Uterus (tissue), 4 donors: ENCODE measurements around the gene LRBA. TPM values are rescaled to one million over a fixed set of nuclear protein-coding genes. Genes with fewer than 3 reads are reported as not detected.
"Not testable (repeated sequence)": the region's sequence is repeated elsewhere in the genome, so short reads cannot be mapped to it uniquely, and the experiment has no call there.

ENCODE experiments used
- DNase-seq, 2 donors: peaks; one replicate each; pipeline ENCODE4 v3.0.0-alpha.2; 2019 to 2020
- H3K27ac ChIP-seq, 2 donors: fragments of 200-600 bp; sonication (generic); 1 replicate in 1 of 2; 2 replicates in 1 of 2; pipeline ENCODE4 v1.5.1; 2016 to 2018
- H3K27me3 ChIP-seq, 2 donors: fragments of 200-600 bp; sonication (generic); one replicate each; pipeline ENCODE4 v1.5.1; 2018 to 2019; ENCODE audit warnings: control low read depth in 1 of 2
- H3K36me3 ChIP-seq, 2 donors: fragments of 200-600 bp; sonication (generic); one replicate each; pipeline ENCODE4 v1.5.1; 2019; ENCODE audit warnings: control low read depth in 1 of 2
- H3K4me1 ChIP-seq, 2 donors: fragments of 200-600 bp; sonication (generic); one replicate each; pipeline ENCODE4 v1.5.1; 2018 to 2019; ENCODE audit warnings: control low read depth in 1 of 2
- H3K4me3 ChIP-seq, 2 donors: fragments of 200-600 bp; sonication (generic); 1 replicate in 1 of 2; 2 replicates in 1 of 2; pipeline ENCODE4 v1.5.1; 2018 to 2019; ENCODE audit warnings: mild to moderate bottlenecking in 1 of 2
- H3K9me3 ChIP-seq, 2 donors: fragments of 200-600 bp; sonication (generic); one replicate each; pipeline ENCODE4 v1.5.1; 2019; ENCODE audit warnings: control low read depth in 1 of 2
- POLR2A ChIP-seq, 2 donors: fragments of 450-650 bp; IDR thresholded peaks; one replicate each; pipeline ENCODE4 v1.6.1; 2016; ENCODE audit warnings: antibody characterized with exemption in 2 of 2, mild to moderate bottlenecking in 1 of 2, moderate library complexity in 1 of 2
- intact Hi-C: fragments of 100-400 bp; cut with DNase I; formaldehyde crosslinking; loops from one replicate; pipeline ENCODE4 v1.15.1; 2023; ENCODE audit warnings: low total_unique reads
- total RNA-seq, 4 donors: library from RNA; depleted of rRNA in 3 of 4; stranded (reverse); fragments of >200 nt in 3 of 4; gene quantifications; one replicate each; pipeline versions ENCODE4 v1.1.0 to v1.2.4, GENCODE V29; 2014 to 2023
- TF ChIP-seq, protein P1 (sequence below), 4 experiments: fragments of 200-600 bp in 2 of 4; fragments of 450-650 bp in 2 of 4; sonication (generic) in 2 of 4; IDR thresholded peaks; one replicate each; pipeline ENCODE4 v1.5.1; 2016 to 2019; ENCODE audit warnings: antibody characterized with exemption in 4 of 4, mild to moderate bottlenecking in 2 of 4, moderate library complexity in 1 of 4
- donor health status: DM: yes; HTN: yes; CAD: no.

The LRBA gene
- total RNA-seq, 4 donors from 2014 or later, result 32.0 to 126 (median 41.7) TPM

DNA sequence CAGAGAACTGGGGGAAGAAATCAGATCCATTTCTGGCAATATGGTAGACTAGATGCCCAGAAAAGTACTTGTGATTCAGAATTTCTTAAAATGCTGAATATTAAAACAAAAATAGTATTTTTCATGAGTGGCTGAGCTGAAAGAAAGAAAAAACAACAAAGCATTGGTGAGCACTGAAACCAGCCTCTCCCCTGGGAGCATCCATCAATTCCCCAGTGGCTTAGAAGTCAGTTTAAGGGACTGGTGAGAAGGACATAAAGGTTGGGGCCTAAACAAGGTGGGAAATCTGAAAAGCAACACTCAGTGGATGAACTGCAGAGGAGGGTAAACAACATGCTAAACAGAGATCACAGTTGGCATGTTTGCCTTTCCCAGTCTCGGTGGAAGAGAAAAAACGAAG is 20.4 kb downstream of the LRBA start:
- H3K27me3 ChIP-seq, result no peaks in the 10 kb centered on the region
- H3K4me1 ChIP-seq, result no peaks in the 10 kb centered on the region
- intact Hi-C loops, result no loop called here
- no peak overlapping the region for H3K27ac ChIP-seq
- H3K9me3 ChIP-seq, result no peaks in the 10 kb centered on the region
- no peak for DNase-seq
- no peak overlapping the region for H3K4me3 ChIP-seq
- no peaks in the 10 kb centered on the region for H3K36me3 ChIP-seq
- no peak for TF ChIP-seq POLR2A (IDR thresholded peaks at IDR 0.05)
- TF ChIP-seq, protein P1, sequence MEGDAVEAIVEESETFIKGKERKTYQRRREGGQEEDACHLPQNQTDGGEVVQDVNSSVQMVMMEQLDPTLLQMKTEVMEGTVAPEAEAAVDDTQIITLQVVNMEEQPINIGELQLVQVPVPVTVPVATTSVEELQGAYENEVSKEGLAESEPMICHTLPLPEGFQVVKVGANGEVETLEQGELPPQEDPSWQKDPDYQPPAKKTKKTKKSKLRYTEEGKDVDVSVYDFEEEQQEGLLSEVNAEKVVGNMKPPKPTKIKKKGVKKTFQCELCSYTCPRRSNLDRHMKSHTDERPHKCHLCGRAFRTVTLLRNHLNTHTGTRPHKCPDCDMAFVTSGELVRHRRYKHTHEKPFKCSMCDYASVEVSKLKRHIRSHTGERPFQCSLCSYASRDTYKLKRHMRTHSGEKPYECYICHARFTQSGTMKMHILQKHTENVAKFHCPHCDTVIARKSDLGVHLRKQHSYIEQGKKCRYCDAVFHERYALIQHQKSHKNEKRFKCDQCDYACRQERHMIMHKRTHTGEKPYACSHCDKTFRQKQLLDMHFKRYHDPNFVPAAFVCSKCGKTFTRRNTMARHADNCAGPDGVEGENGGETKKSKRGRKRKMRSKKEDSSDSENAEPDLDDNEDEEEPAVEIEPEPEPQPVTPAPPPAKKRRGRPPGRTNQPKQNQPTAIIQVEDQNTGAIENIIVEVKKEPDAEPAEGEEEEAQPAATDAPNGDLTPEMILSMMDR (IDR thresholded peaks at IDR 0.05), result no peak

- H3K27me3 ChIP-seq, H3K27ac ChIP-seq, intact Hi-C loops, H3K4me3 ChIP-seq, H3K36me3 ChIP-seq, H3K9me3 ChIP-seq, DNase-seq, H3K4me1 ChIP-seq: not testable (repeated sequence)
These were observed 21.5 kb downstream of the LRBA start for GRCh38 chr4:150993577-150993976.

DNA sequence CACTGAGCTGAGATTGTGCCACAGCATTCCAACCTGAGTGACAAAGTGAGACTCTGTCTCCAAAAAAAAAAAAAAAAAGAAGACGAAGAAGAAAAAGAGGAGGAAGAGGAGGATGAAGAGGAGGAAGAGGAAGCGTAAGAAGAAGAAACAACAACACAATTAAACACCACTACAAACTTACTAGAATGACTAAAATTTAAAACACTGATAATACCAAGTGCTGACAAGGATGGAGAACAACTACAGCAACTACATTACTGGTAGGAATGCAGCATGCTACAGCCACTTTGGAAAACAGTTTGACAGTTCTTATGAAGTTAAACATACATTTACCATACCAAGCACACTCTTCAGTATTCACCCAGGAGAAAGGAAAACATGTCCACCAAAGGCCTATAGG is 24.1 kb downstream of the LRBA start:
- Histone ChIP-seq H3K27ac (no peak overlapping the region), H3K9me3 (no peaks in the 10 kb centered on the region), H3K27me3 (no peaks in the 10 kb centered on the region), H3K36me3 (no peaks in the 10 kb centered on the region), H3K4me1 (no peaks in the 10 kb centered on the region), H3K4me3 (no peak overlapping the region)
- intact Hi-C loops, result no loop called here
- no peak for DNase-seq
- TF ChIP-seq, protein P1 (IDR thresholded peaks at IDR 0.05), result no peak
- no peak for TF ChIP-seq POLR2A (IDR thresholded peaks at IDR 0.05)

- DNase-seq, result no peak
- H3K36me3 ChIP-seq, result no peaks in the 10 kb centered on the region
- intact Hi-C loops, result no loop called here
- no peak overlapping the region for H3K4me3 ChIP-seq
- H3K27ac ChIP-seq, result no peak overlapping the region
- H3K27me3 ChIP-seq, result no peaks in the 10 kb centered on the region
- H3K9me3 ChIP-seq, result no peaks in the 10 kb centered on the region
- TF ChIP-seq POLR2A (IDR thresholded peaks at IDR 0.05), result no peak
- no peaks in the 10 kb centered on the region for H3K4me1 ChIP-seq
These were observed 24.8 kb downstream of the LRBA start for GRCh38 chr4:150990250-150990649.

DNA sequence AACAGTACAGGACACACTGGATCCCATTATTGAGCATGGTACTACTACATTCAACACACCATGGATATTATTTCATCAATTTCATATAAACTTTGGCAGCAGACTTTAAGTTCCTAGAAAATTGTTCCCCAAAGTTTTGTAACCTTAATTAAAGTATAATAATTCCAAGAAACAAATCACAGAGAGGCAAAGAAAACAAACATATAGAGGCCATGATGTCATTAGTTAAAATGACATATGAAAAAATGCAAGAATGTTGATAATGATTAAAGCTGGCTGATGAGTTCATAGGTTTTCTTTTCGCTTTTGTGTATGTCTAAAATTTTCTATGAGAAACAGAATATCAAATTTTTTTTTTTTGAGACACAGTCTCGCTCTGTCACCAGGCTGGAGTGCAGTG is 26.8 kb downstream of the LRBA start:
- Histone ChIP-seq H3K36me3 (no peaks in the 10 kb centered on the region), H3K4me3 (no peak overlapping the region), H3K4me1 (no peaks in the 10 kb centered on the region), H3K27me3 (no peaks in the 10 kb centered on the region), H3K27ac (no peak overlapping the region), H3K9me3 (no peaks in the 10 kb centered on the region)
- DNase-seq, result no peak
- TF ChIP-seq, protein P1 (IDR thresholded peaks at IDR 0.05), result no peak
- no peak for TF ChIP-seq POLR2A (IDR thresholded peaks at IDR 0.05)
- intact Hi-C loops, result no loop called here

GRCh38 chr4:150987204-150987603 is 27.9 kb downstream of the LRBA start:
- Histone ChIP-seq H3K36me3 (no peaks in the 10 kb centered on the region), H3K4me3 (no peak overlapping the region), H3K9me3 (no peaks in the 10 kb centered on the region), H3K27ac (no peak overlapping the region), H3K4me1 (no peaks in the 10 kb centered on the region), H3K27me3 (no peaks in the 10 kb centered on the region)
- DNase-seq, result no peak
- intact Hi-C loops, result no loop called here
- TF ChIP-seq, protein P1 (IDR thresholded peaks at IDR 0.05), result no peak
- no peak for TF ChIP-seq POLR2A (IDR thresholded peaks at IDR 0.05)
